ENCODE results near the gene CPNE4.

The CPNE4 gene

DNA sequence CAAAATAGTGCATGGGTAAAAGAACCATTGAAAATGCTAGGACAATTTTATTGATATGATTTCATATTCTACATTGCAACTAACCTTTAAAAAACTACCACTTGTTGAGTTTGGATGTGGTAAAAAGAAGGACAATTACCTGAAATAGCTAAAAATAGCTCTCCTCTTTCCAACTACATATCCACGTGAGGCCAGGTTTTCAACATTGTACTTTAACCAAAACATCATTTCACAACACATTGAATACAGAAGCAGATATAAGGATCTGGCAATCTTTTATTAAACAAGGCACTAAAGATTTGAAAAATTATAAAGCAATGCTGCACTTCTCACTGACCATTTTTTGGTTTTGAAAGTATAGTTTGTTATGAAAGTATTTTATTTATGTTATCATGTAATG is 504.0 kb downstream of the CPNE4 start:
- TF ChIP-seq, protein P1, sequence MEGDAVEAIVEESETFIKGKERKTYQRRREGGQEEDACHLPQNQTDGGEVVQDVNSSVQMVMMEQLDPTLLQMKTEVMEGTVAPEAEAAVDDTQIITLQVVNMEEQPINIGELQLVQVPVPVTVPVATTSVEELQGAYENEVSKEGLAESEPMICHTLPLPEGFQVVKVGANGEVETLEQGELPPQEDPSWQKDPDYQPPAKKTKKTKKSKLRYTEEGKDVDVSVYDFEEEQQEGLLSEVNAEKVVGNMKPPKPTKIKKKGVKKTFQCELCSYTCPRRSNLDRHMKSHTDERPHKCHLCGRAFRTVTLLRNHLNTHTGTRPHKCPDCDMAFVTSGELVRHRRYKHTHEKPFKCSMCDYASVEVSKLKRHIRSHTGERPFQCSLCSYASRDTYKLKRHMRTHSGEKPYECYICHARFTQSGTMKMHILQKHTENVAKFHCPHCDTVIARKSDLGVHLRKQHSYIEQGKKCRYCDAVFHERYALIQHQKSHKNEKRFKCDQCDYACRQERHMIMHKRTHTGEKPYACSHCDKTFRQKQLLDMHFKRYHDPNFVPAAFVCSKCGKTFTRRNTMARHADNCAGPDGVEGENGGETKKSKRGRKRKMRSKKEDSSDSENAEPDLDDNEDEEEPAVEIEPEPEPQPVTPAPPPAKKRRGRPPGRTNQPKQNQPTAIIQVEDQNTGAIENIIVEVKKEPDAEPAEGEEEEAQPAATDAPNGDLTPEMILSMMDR (IDR thresholded peaks at IDR 0.05; ENCODE audit: low read depth, low read length, missing control alignments): no peak
- DNase-seq (ENCODE audit: low read depth): no peak
- H3K4me3 ChIP-seq (ENCODE audit: low read depth, low read length): no peak overlapping the region

DNA sequence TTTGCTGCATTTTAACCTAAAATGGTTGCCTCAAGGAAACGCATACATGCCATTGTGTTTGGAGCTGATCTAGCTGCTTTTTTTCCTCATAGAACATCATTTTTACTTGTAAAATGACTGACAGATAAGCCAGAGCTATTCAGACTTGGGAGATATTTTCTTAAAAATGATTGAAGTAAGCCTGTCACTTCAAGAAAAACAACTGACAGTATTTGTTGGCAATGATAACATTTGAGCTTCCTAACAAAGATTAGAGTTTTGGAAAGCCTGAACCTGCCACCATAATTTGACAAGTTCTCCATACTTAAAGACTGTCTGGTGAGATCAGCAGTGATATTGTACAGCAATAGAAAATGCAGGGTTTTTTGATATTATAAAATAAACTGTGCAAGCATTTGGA is 504.4 kb downstream of the CPNE4 start:
- no peak overlapping the region for H3K4me3 ChIP-seq (ENCODE audit: low read depth, low read length)
- DNase-seq (ENCODE audit: low read depth): no peak
- TF ChIP-seq, protein P1 (IDR thresholded peaks at IDR 0.05; ENCODE audit: low read depth, low read length, missing control alignments): no peak

- TF ChIP-seq, protein P1 (IDR thresholded peaks at IDR 0.05; ENCODE audit: low read depth, low read length, missing control alignments): no peak
- no peak for DNase-seq (ENCODE audit: low read depth)
- no peak overlapping the region for H3K4me3 ChIP-seq (ENCODE audit: low read depth, low read length)
These were observed 507.9 kb downstream of the CPNE4 start for GRCh38 chr3:131526801-131527347.

DNA sequence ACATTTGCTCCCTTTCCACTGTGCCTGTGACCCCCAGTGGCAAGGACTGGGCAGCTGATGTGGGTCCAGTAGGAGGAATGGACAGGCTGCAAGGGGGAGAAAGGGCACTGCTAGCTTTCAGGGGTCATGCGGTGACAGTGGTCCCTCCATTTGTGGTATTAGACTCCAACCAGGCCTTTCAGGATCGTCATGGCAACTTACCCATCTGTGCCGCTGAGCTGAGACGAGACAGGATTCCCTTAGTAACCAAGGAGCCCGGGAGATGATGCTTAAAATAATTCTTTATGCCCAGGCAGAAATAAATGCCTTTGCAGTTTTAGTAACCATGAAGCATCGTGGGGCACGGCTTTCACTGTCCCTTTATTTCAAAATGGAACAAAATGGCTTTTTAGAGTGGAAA is 516.1 kb downstream of the CPNE4 start:
- TF ChIP-seq, protein P1 (IDR thresholded peaks at IDR 0.05; ENCODE audit: low read depth, low read length, missing control alignments): no peak
- DNase-seq (ENCODE audit: low read depth): no peak
- H3K4me3 ChIP-seq (ENCODE audit: low read depth, low read length): no peak overlapping the region

GRCh38 chr3:131505421-131505820 is 529.4 kb downstream of the CPNE4 start:
- DNase-seq (ENCODE audit: low read depth): no peak
- TF ChIP-seq, protein P1 (IDR thresholded peaks at IDR 0.05; ENCODE audit: low read depth, low read length, missing control alignments): no peak
- no peak overlapping the region for H3K4me3 ChIP-seq (ENCODE audit: low read depth, low read length)

DNA sequence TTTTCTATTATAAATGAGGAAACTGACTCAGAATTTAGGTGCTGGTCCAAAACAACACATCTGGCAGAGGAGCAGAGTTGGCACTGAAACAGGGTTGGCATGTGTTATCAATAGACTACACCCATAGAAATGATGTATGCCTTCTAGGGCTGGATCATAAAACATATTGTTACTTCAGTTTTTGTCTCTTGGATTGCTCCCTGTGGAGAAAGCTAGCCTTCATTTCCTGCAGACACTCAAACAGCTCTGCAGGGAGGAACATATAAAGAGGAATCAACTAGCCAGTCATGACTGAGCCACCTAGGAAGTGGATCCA is 531.5 kb downstream of the CPNE4 start:
- TF ChIP-seq, protein P1 (IDR thresholded peaks at IDR 0.05; ENCODE audit: low read depth, low read length, missing control alignments): no peak
- no peak for DNase-seq (ENCODE audit: low read depth)

DNA sequence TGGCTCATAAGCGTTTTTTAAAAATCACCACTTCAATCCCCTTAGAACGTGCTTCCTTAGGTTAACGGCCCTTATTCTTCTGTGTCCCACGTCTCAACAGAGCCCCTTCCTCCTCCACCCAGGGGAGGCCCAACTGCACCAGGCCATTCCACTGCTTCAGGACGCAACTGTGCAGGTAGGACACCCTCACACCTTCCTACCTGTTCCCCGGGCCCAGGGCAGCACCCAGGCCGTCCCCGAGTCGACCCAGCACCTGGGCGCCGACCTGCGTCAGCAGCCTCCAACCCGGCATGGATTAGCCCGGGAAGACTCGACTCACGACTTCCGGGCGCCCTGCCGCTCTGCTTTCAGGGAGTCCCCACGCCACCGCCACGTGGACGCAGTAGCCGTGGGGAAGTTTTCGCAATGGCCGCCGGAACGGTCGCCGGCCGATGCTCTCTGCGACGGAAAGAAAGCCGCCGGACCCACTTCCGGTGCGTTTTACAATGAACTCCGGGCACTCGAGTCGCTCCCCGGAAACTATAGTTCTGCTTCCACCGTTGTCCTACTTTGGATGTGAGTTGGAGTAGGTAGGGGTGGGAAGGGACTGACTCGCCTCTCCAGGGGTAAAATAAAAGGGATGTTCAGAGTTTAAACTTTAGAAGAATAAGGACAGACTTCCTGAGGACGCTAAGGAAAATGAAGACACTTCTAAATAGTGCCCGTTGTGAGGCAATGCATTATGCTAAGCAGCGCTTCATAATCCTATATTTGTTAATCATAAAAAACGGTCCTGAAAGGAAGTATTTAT is 532.1 kb downstream of the CPNE4 start, which contains the start of gene MRPL3:
Gene MRPL3, minus strand, starts transcription at position 442 of the 790 bp plus-strand sequence. Its CDS starts 150 bp downstream, at position 292.
- TF ChIP-seq, protein P1 (IDR thresholded peaks at IDR 0.05; ENCODE audit: low read depth, low read length, missing control alignments): no peak
- peak; percentile 75 for DNase-seq (ENCODE audit: low read depth)
- H3K4me3 ChIP-seq (ENCODE audit: low read depth, low read length): peak within 1 kb of the TSS; percentile 77

More for the DNA sequence above, 531.5 kb downstream of the CPNE4 start:
- H3K4me3 ChIP-seq (ENCODE audit: low read depth, low read length): peak overlapping the region; percentile 77
